ENCODE results near the gene SMDT1. TPM values are rescaled to one million over a fixed set of nuclear protein-coding genes. Genes with fewer than 3 reads are reported as not detected.
"Not testable (repeated sequence)": the region's sequence is repeated elsewhere in the genome, so short reads cannot be mapped to it uniquely, and the experiment has no call there.

Gene SMDT1
- total RNA-seq, 1 experiment from 2014 or later = 18.3 TPM

DNA sequence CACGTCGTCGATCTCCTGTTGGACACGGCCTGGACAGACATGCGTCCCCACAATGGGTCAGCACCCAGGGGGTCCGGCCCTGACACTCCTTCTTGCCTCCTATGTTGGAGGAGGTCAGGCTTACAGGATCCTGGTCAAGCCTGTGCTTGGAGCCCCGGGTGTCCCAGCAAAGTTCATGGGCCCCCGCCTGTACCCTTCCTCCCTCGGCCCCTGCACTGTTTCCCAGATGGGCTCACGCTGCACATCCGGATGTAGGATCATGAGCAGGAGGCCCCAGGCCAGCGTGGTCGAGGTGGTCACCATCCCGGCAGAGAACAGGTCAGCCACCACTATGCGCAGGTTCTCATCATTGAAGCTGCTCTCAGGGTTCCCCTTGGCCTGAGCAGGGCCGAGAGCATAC lies 48.1 kb downstream of the SMDT1 start:
- DNase-seq = no peak

DNA sequence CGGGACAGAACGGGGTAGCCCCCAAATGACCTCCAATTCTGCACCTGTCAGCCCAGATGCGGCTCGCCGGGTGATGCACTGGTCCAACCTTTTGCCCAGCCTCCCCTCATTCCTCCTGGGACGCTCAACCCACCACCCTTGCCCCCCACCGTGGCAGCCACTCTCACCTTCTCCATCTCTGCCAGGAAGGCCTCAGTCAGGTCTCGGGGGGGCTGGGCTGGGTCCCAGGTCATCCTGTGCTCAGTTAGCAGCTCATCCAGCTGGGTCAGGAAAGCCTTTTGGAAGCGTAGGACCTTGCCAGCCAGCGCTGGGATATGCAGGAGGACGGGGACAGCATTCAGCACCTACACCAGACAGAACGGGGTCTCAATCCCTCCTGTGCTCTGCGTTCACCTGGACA lies 48.5 kb downstream of the SMDT1 start:
- H3K27me3 ChIP-seq (ENCODE audit: low read length); BruUV-seq (replicated peaks); POLR2A ChIA-PET (ENCODE audit: unreplicated experiment); H3K4me1 ChIP-seq (ENCODE audit: insufficient read depth, low read length); CTCF ChIA-PET; H4K20me1 ChIP-seq (ENCODE audit: low read length); H3K9me3 ChIP-seq (ENCODE audit: low read length); H3K4me3 ChIP-seq (ENCODE audit: low read length); ATAC-seq; H3F3A ChIP-seq (ENCODE audit: low read length, unreplicated experiment); H3K27ac ChIP-seq (ENCODE audit: low read length); H3K9me2 ChIP-seq (replicated peaks; ENCODE audit: low read length); intact Hi-C loops (cut with micrococcal nuclease); H3K36me3 ChIP-seq (ENCODE audit: low read depth, low read length); H2AFZ ChIP-seq (ENCODE audit: low read length); DNase-seq; H3K9ac ChIP-seq (ENCODE audit: low read length); H3K79me2 ChIP-seq (ENCODE audit: low read length); H3K4me2 ChIP-seq (ENCODE audit: low read length): not testable (repeated sequence)

More for the DNA sequence above, 48.1 kb downstream of the SMDT1 start:
- TF ChIP-seq, protein P1, sequence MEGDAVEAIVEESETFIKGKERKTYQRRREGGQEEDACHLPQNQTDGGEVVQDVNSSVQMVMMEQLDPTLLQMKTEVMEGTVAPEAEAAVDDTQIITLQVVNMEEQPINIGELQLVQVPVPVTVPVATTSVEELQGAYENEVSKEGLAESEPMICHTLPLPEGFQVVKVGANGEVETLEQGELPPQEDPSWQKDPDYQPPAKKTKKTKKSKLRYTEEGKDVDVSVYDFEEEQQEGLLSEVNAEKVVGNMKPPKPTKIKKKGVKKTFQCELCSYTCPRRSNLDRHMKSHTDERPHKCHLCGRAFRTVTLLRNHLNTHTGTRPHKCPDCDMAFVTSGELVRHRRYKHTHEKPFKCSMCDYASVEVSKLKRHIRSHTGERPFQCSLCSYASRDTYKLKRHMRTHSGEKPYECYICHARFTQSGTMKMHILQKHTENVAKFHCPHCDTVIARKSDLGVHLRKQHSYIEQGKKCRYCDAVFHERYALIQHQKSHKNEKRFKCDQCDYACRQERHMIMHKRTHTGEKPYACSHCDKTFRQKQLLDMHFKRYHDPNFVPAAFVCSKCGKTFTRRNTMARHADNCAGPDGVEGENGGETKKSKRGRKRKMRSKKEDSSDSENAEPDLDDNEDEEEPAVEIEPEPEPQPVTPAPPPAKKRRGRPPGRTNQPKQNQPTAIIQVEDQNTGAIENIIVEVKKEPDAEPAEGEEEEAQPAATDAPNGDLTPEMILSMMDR (conservative IDR thresholded peaks at IDR 0.05; ENCODE audit: low read depth, low read length) = no peak
- no peak for TF ChIP-seq EZH2 (IDR thresholded peaks at IDR 0.05; ENCODE audit: low read length, unreplicated experiment)
- TF ChIP-seq EZH2phosphoT487 (IDR thresholded peaks at IDR 0.05; ENCODE audit: borderline replicate concordance, low read length) = no peak
- intact Hi-C loops (cut with micrococcal nuclease) = no loop called here
- H3K9me2 ChIP-seq (replicated peaks; ENCODE audit: low read length) = no peaks in the 10 kb centered on the region
- no peaks in the 10 kb centered on the region for H3K36me3 ChIP-seq (ENCODE audit: low read depth, low read length)
- POLR2A ChIA-PET (ENCODE audit: unreplicated experiment) = no interaction called here
- no peaks in the 10 kb centered on the region for H3K4me1 ChIP-seq (ENCODE audit: insufficient read depth, low read length)
- no peak overlapping the region for H3K4me3 ChIP-seq (ENCODE audit: low read length)
- H3K27me3 ChIP-seq (ENCODE audit: low read length) = no peaks in the 10 kb centered on the region
- no peaks in the 10 kb centered on the region for H3K9me3 ChIP-seq (ENCODE audit: low read length)
- no TSS peak for BruUV-seq (replicated peaks)
- H3F3A ChIP-seq (ENCODE audit: low read length, unreplicated experiment) = no peaks in the 10 kb centered on the region
- no peak overlapping the region for H3K27ac ChIP-seq (ENCODE audit: low read length)
- no peaks in the 10 kb centered on the region for H3K79me2 ChIP-seq (ENCODE audit: low read length)
- CTCF ChIA-PET = no interaction called here
- no peak overlapping the region for H3K4me2 ChIP-seq (ENCODE audit: low read length)
- no peak for ATAC-seq
- H3K9ac ChIP-seq (ENCODE audit: low read length) = no peak overlapping the region
- H2AFZ ChIP-seq (ENCODE audit: low read length) = no peak overlapping the region
- no peaks in the 10 kb centered on the region for H4K20me1 ChIP-seq (ENCODE audit: low read length)

DNA sequence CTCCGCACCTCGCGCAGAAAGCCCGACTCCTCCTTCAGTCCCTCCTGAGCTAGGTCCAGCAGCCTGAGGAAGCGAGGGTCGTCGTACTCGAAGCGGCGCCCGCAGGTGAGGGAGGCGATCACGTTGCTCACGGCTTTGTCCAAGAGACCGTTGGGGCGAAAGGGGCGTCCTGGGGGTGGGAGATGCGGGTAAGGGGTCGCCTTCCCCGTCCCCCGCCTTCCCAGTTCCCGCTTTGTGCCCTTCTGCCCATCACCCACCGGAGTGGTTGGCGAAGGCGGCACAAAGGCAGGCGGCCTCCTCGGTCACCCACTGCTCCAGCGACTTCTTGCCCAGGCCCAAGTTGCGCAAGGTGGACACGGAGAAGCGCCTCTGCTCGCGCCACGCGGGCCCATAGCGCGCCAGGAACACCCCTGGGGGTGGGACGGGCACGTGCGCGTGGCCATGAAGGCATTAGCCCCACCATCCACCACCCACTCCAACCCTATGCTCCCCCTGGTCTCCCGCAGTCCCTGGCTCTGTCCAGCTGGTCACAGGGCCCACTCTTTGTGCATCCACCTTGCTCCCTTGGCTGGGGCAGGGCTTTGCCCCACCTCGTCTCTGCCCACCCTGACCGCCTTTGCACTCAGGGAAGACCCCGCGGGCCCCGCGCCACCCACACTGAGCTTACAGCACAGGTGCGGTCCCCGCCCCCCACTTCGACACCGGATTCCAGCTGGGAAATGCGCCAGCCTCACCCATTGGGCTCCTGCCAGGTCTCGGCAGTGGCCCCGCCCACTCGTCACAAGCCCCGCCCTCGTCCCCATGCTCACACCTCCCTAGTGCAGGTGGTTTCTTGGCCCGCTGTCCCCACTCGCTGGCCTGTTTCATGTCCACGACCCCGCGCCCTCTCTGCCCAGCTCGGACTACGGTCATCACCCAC lies 49.5 kb downstream of the SMDT1 start:
- H3K27ac ChIP-seq (ENCODE audit: low read length); H3K9ac ChIP-seq (ENCODE audit: low read length); H3K9me3 ChIP-seq (ENCODE audit: low read length); H3K4me3 ChIP-seq (ENCODE audit: low read length); DNase-seq; ATAC-seq; H3K9me2 ChIP-seq (replicated peaks; ENCODE audit: low read length); H4K20me1 ChIP-seq (ENCODE audit: low read length); POLR2A ChIA-PET (ENCODE audit: unreplicated experiment); H2AFZ ChIP-seq (ENCODE audit: low read length); BruUV-seq (replicated peaks); H3K79me2 ChIP-seq (ENCODE audit: low read length); H3K36me3 ChIP-seq (ENCODE audit: low read depth, low read length); H3K4me2 ChIP-seq (ENCODE audit: low read length); H3K27me3 ChIP-seq (ENCODE audit: low read length); H3K4me1 ChIP-seq (ENCODE audit: insufficient read depth, low read length); intact Hi-C loops (cut with micrococcal nuclease); H3F3A ChIP-seq (ENCODE audit: low read length, unreplicated experiment); CTCF ChIA-PET: not testable (repeated sequence)

DNA sequence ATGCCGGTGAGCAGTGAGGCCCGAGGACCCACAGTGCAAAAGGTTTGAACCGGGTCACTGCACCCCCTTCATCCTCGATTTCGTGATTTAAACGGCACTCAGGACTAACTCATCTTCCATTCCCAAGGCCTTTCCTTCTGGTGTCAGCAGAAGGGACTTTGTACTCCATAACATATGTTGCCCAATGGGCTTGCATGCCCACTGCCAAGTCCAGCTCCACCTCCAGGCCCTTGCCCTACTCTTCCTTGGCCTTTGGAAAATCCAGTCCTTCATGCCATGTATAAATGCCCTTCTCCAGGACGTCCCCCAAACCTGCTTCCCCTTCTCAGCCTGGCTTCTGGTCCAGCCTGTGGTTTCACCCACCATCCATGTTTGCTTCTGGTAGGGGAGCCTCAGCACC lies 50.7 kb downstream of the SMDT1 start:
- ATAC-seq; H3K27me3 ChIP-seq (ENCODE audit: low read length); H3K9me3 ChIP-seq (ENCODE audit: low read length): not testable (repeated sequence)

DNA sequence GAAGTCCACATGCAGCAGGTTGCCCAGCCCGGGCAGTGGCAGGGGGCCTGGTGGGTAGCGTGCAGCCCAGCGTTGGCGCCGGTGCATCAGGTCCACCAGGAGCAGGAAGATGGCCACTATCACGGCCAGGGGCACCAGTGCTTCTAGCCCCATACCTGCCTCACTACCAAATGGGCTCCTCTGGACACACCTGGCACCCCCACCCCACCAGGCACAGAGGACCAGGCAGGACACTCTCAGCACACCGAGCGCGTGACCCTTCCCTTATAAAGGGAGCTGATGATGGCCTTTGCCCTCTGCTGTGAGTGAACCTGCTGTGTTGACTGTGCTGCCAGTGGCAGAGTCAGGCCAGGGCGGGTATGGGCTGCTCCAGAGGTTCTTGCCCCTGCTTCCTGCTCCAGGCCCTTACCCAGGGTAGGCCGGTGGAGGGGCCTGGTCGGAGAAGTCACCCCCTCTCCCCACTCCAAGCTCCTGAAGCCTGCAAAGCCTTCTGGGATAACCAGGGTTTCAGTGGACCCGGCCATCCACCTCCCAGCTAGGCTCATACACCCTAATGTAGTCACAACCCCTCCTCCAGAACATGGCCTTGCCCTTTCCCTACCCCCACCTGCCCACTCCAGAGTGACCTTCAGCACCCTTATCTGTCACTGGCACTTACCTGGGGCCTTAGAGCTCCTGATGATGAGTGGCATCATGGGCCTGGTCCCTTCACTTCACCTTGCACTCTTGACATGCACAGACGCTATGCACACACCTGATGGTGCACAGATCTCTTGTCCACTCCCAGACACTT lies 51.3 kb downstream of the SMDT1 start, which contains the start of gene CYP2D6:
Gene CYP2D6 (minus strand): TSS at position 172 of the 793 bp plus-strand sequence. CDS start 19 bp downstream, at position 153.
- CTCF ChIA-PET; BruUV-seq (replicated peaks); H3K27ac ChIP-seq (ENCODE audit: low read length); H3K4me1 ChIP-seq (ENCODE audit: insufficient read depth, low read length); H3K9ac ChIP-seq (ENCODE audit: low read length); intact Hi-C loops (cut with micrococcal nuclease); H3K36me3 ChIP-seq (ENCODE audit: low read depth, low read length); H4K20me1 ChIP-seq (ENCODE audit: low read length); ATAC-seq; H3K79me2 ChIP-seq (ENCODE audit: low read length); DNase-seq; H3K4me2 ChIP-seq (ENCODE audit: low read length); H3K4me3 ChIP-seq (ENCODE audit: low read length); H3K9me2 ChIP-seq (replicated peaks; ENCODE audit: low read length); H3K9me3 ChIP-seq (ENCODE audit: low read length); H3F3A ChIP-seq (ENCODE audit: low read length, unreplicated experiment); H3K27me3 ChIP-seq (ENCODE audit: low read length); H2AFZ ChIP-seq (ENCODE audit: low read length); POLR2A ChIA-PET (ENCODE audit: unreplicated experiment): not testable (repeated sequence)

More for the DNA sequence above, 50.7 kb downstream of the SMDT1 start:
- CTCF ChIA-PET; H3K4me2 ChIP-seq (ENCODE audit: low read length); H3K36me3 ChIP-seq (ENCODE audit: low read depth, low read length); H3K79me2 ChIP-seq (ENCODE audit: low read length); H2AFZ ChIP-seq (ENCODE audit: low read length); DNase-seq; H4K20me1 ChIP-seq (ENCODE audit: low read length); H3K9me2 ChIP-seq (replicated peaks; ENCODE audit: low read length); intact Hi-C loops (cut with micrococcal nuclease); H3K4me1 ChIP-seq (ENCODE audit: insufficient read depth, low read length); POLR2A ChIA-PET (ENCODE audit: unreplicated experiment); BruUV-seq (replicated peaks); H3K4me3 ChIP-seq (ENCODE audit: low read length); H3F3A ChIP-seq (ENCODE audit: low read length, unreplicated experiment); H3K27ac ChIP-seq (ENCODE audit: low read length); H3K9ac ChIP-seq (ENCODE audit: low read length): not testable (repeated sequence)

All from PC-3 (cell line).